ENCODE measurements around the gene EPB41L4A. TPM values are rescaled to one million over a fixed set of nuclear protein-coding genes. Genes with fewer than 3 reads are reported as not detected.

EPB41L4A gene
- polyA plus RNA-seq, 1 donor from 2014 or later, result 2.1 TPM

GRCh38 chr5:112320408-112320807, 98.7 kb downstream of the EPB41L4A start:
- H3K4me3 Mint-ChIP-seq, result no peak overlapping the region

GRCh38 chr5:112318346-112318745, 100.7 kb downstream of the EPB41L4A start:
- no peaks in the 10 kb centered on the region for H3K27me3 Mint-ChIP-seq
- H3K36me3 Mint-ChIP-seq, result peaks cover 6% of the 10 kb centered on the region
- H3K4me3 Mint-ChIP-seq, result no peak overlapping the region
- H3K27ac Mint-ChIP-seq, result no peak overlapping the region
- no peaks in the 10 kb centered on the region for H3K9me3 Mint-ChIP-seq
- peaks cover 0 to 2% (median 0%) of the 10 kb centered on the region in 3 donors for H3K4me1 Mint-ChIP-seq

More at GRCh38 chr5:112320408-112320807, 98.7 kb downstream of the EPB41L4A start:
- H3K36me3 Mint-ChIP-seq, result peaks cover 6% of the 10 kb centered on the region
- H3K27ac Mint-ChIP-seq, result no peak overlapping the region
- peaks cover 4% of the 10 kb centered on the region for H3K27me3 Mint-ChIP-seq
- no peaks in the 10 kb centered on the region for H3K9me3 Mint-ChIP-seq
- no peaks in the 10 kb centered on the region for H3K4me1 Mint-ChIP-seq

- Mint-ChIP-seq H3K27ac (no peak overlapping the region), H3K4me3 (no peak overlapping the region), H3K4me1 (peaks cover 0 to 2% (median 0%) of the 10 kb centered on the region in 3 donors), H3K27me3 (no peaks in the 10 kb centered on the region), H3K36me3 (peaks cover 6% of the 10 kb centered on the region), H3K9me3 (no peaks in the 10 kb centered on the region)
Observed at GRCh38 chr5:112317866-112318265, 101.2 kb downstream of the EPB41L4A start.

- Mint-ChIP-seq H3K36me3 (peaks cover 6% of the 10 kb centered on the region), H3K4me1 (peaks cover 0 to 2% (median 0%) of the 10 kb centered on the region in 3 donors), H3K9me3 (no peaks in the 10 kb centered on the region), H3K27ac (no peak overlapping the region), H3K4me3 (no peak overlapping the region), H3K27me3 (no peaks in the 10 kb centered on the region)
Observed at GRCh38 chr5:112316731-112317130, 102.3 kb downstream of the EPB41L4A start.

- Mint-ChIP-seq H3K36me3 (peaks cover 6% of the 10 kb centered on the region), H3K27ac (no peak overlapping the region), H3K4me1 (peaks cover 0 to 2% (median 0%) of the 10 kb centered on the region in 3 donors), H3K27me3 (no peaks in the 10 kb centered on the region), H3K9me3 (no peaks in the 10 kb centered on the region), H3K4me3 (no peak overlapping the region)
Observed at GRCh38 chr5:112316006-112316405, 103.1 kb downstream of the EPB41L4A start.

GRCh38 chr5:112312295-112313275, 106.5 kb downstream of the EPB41L4A start:
- peaks cover 4% of the 10 kb centered on the region for H3K36me3 Mint-ChIP-seq
- H3K9me3 Mint-ChIP-seq, result no peaks in the 10 kb centered on the region
- H3K4me3 Mint-ChIP-seq, result no peak overlapping the region
- H3K27me3 Mint-ChIP-seq, result no peaks in the 10 kb centered on the region
- no peak overlapping the region for H3K27ac Mint-ChIP-seq
- H3K4me1 Mint-ChIP-seq, result peaks cover 0 to 2% (median 0%) of the 10 kb centered on the region in 3 donors

GRCh38 chr5:112310746-112311145, 108.3 kb downstream of the EPB41L4A start:
- Mint-ChIP-seq H3K4me3 (no peak overlapping the region), H3K9me3 (no peaks in the 10 kb centered on the region), H3K27me3 (peaks cover 2% of the 10 kb centered on the region), H3K4me1 (peaks cover 0 to 2% (median 0%) of the 10 kb centered on the region in 3 donors), H3K27ac (no peak overlapping the region), H3K36me3 (peaks cover 4% of the 10 kb centered on the region)

GRCh38 chr5:112308608-112309007, 110.5 kb downstream of the EPB41L4A start:
- no peak overlapping the region for H3K27ac Mint-ChIP-seq
- peaks cover 2% of the 10 kb centered on the region for H3K27me3 Mint-ChIP-seq
- no peaks in the 10 kb centered on the region for H3K9me3 Mint-ChIP-seq
- H3K4me3 Mint-ChIP-seq, result no peak overlapping the region
- H3K36me3 Mint-ChIP-seq, result peaks cover 4% of the 10 kb centered on the region
- H3K4me1 Mint-ChIP-seq, result no peaks in the 10 kb centered on the region

- H3K27me3 Mint-ChIP-seq, result peaks cover 5% of the 10 kb centered on the region
- H3K27ac Mint-ChIP-seq, result no peak overlapping the region
- no peak overlapping the region for H3K4me3 Mint-ChIP-seq
- H3K36me3 Mint-ChIP-seq, result peaks cover 4% of the 10 kb centered on the region
- H3K4me1 Mint-ChIP-seq, result no peaks in the 10 kb centered on the region
- no peaks in the 10 kb centered on the region for H3K9me3 Mint-ChIP-seq
Observed at GRCh38 chr5:112306956-112307355, 112.1 kb downstream of the EPB41L4A start.

GRCh38 chr5:112304743-112305142, 114.3 kb downstream of the EPB41L4A start:
- Mint-ChIP-seq H3K27ac (no peak overlapping the region), H3K9me3 (peaks cover 0 to 5% (median 2%) of the 10 kb centered on the region in 3 donors), H3K27me3 (peaks cover 5% of the 10 kb centered on the region)

GRCh38 chr5:112303685-112304084, 115.4 kb downstream of the EPB41L4A start:
- Mint-ChIP-seq H3K9me3 (peaks cover 4 to 14% (median 8%) of the 10 kb centered on the region in 3 donors), H3K36me3 (no peaks in the 10 kb centered on the region), H3K4me1 (no peaks in the 10 kb centered on the region), H3K27me3 (peaks cover 5% of the 10 kb centered on the region), H3K4me3 (no peak overlapping the region), H3K27ac (no peak overlapping the region)

More at GRCh38 chr5:112304743-112305142, 114.3 kb downstream of the EPB41L4A start:
- Mint-ChIP-seq H3K4me3 (no peak overlapping the region), H3K4me1 (no peaks in the 10 kb centered on the region), H3K36me3 (peaks cover 4% of the 10 kb centered on the region)

- Mint-ChIP-seq H3K4me3 (no peak overlapping the region), H3K36me3 (peaks cover 5% of the 10 kb centered on the region), H3K9me3 (peaks cover 7 to 13% (median 9%) of the 10 kb centered on the region in 3 donors), H3K4me1 (peaks cover 0 to 2% (median 2%) of the 10 kb centered on the region in 3 donors), H3K27ac (no peak overlapping the region), H3K27me3 (no peaks in the 10 kb centered on the region)
Observed at GRCh38 chr5:112294126-112294525, 125.0 kb downstream of the EPB41L4A start.

- peaks cover 2 to 8% (median 6%) of the 10 kb centered on the region in 3 donors for H3K9me3 Mint-ChIP-seq
- H3K4me3 Mint-ChIP-seq, result no peak overlapping the region
- no peaks in the 10 kb centered on the region for H3K27me3 Mint-ChIP-seq
- H3K36me3 Mint-ChIP-seq, result peaks cover 5% of the 10 kb centered on the region
- no peak overlapping the region for H3K27ac Mint-ChIP-seq
- H3K4me1 Mint-ChIP-seq, result peaks cover 0 to 2% (median 2%) of the 10 kb centered on the region in 3 donors
Observed at GRCh38 chr5:112293587-112293986, 125.5 kb downstream of the EPB41L4A start.

- no peaks in the 10 kb centered on the region for H3K9me3 Mint-ChIP-seq
- H3K36me3 Mint-ChIP-seq, result peaks cover 2% of the 10 kb centered on the region
- H3K4me1 Mint-ChIP-seq, result peaks cover 0 to 2% (median 0%) of the 10 kb centered on the region in 3 donors
- peak overlapping the region in 1 of 3 donors; percentile 62 for H3K27ac Mint-ChIP-seq
- H3K27me3 Mint-ChIP-seq, result no peaks in the 10 kb centered on the region
- no peak overlapping the region for H3K4me3 Mint-ChIP-seq
Observed at GRCh38 chr5:112290691-112291090, 128.4 kb downstream of the EPB41L4A start.

GRCh38 chr5:112289465-112289864, 129.6 kb downstream of the EPB41L4A start:
- no peak overlapping the region for H3K27ac Mint-ChIP-seq
- no peaks in the 10 kb centered on the region for H3K36me3 Mint-ChIP-seq
- H3K27me3 Mint-ChIP-seq, result no peaks in the 10 kb centered on the region

More at GRCh38 chr5:112289465-112289864, 129.6 kb downstream of the EPB41L4A start:
- H3K9me3 Mint-ChIP-seq, result no peaks in the 10 kb centered on the region
- peaks cover 0 to 2% (median 0%) of the 10 kb centered on the region in 3 donors for H3K4me1 Mint-ChIP-seq
- H3K4me3 Mint-ChIP-seq, result no peak overlapping the region
